Ovary (tissue), 9 donors: ENCODE data around the gene DCAF15. TPM values are rescaled to one million over a fixed set of nuclear protein-coding genes. Genes with fewer than 3 reads are reported as not detected.

Experiments
- DNase-seq, 5 donors: peaks; one replicate each; pipeline ENCODE4 v3.0.0-alpha.2; 2019 to 2020
- H3K27ac ChIP-seq, 2 donors: fragments of 200-600 bp; one replicate each; pipeline versions ENCODE4 v1.5.1 to v1.8.0; 2019 to 2022
- H3K27me3 ChIP-seq: fragments of 200-600 bp; one replicate; pipeline ENCODE4 v1.8.0; 2022
- H3K36me3 ChIP-seq: fragments of 200-600 bp; sonication (generic); one replicate; pipeline ENCODE4 v1.5.1; 2019
- H3K4me1 ChIP-seq: one replicate; pipeline ENCODE4 v1.8.1; 2013; ENCODE audit warnings: mild to moderate bottlenecking, moderate library complexity; ENCODE audit not compliant: insufficient read depth
- H3K4me3 ChIP-seq: fragments of 200-600 bp; sonication (generic); one replicate; pipeline ENCODE4 v1.5.1; 2017
- H3K9me3 ChIP-seq, 2 donors: fragments of 200-600 bp in 1 of 2; sonication (generic) in 1 of 2; one replicate each; pipeline versions ENCODE4 v1.5.1 to v1.8.1; 2013 to 2019; ENCODE audit warnings: mild to moderate bottlenecking in 1 of 2, moderate library complexity in 1 of 2
- CTCF ChIP-seq, 3 donors: fragments of 450-650 bp in 2 of 3; fragments of 200-600 bp in 1 of 3; IDR thresholded peaks; one replicate each; pipeline versions ENCODE4 v1.5.1 to v1.8.0; 2016 to 2022; ENCODE audit warnings: antibody characterized with exemption in 3 of 3, mild to moderate bottlenecking in 1 of 3
- EP300 ChIP-seq: sonication (generic); formaldehyde crosslinking; IDR thresholded peaks from one replicate; pipeline ENCODE4 v1.6.1; 2017; ENCODE audit warnings: antibody characterized with exemption
- POLR2A ChIP-seq: fragments of 450-650 bp; IDR thresholded peaks from one replicate; pipeline ENCODE4 v1.6.1; 2017; ENCODE audit warnings: antibody characterized with exemption, mild to moderate bottlenecking, moderate library complexity
- WGBS, 3 donors: extraction: QIAGEN DNeasy Blood & Tissue Kit in 1 of 3; methylation state at CpG; one replicate each; pipeline versions ENCODE4 v1.1.5 to v1.1.7; 2013 to 2017; 5-methylcytosine and 5-hydroxymethylcytosine counted together
- intact Hi-C, 4 donors: fragments of 100-400 bp; cut with DNase I; formaldehyde crosslinking; loops; one replicate each; pipeline versions ENCODE4 v1.11.0 to v1.15.1; 2022 to 2023
- polyA plus RNA-seq, 2 donors: library from polyadenylated mRNA; stranded (reverse); fragments of 200-250 nt in 1 of 2; fragments of 350-450 nt in 1 of 2; fragmentation: Illumina TruSeq in 1 of 2; extraction: RNeasy Lipid Tissue Mini Kit (QIAGEN cat#74804) in 1 of 2; gene quantifications; one replicate each; pipeline ENCODE4 v1.2.3, GENCODE V29; 2013 to 2014
- total RNA-seq, 7 donors: library from RNA; depleted of rRNA in 2 of 7; stranded (reverse); fragments of >200 nt in 2 of 7; fragmentation: NEBNext Ultra II Directional in 3 of 7; extraction: Animal tissue kit (Norgen Biotek cat#: 25700) in 3 of 7; gene quantifications; one replicate each; pipeline versions ENCODE4 v1.1.0 to v1.2.4, GENCODE V29; 2016 to 2023
- donor health status: DM: no; HTN: no; CAD: no; lungs with moderate emphysema.
- donor health status: DM: no; HTN: no; CAD: no.
- donor health status: Bipolar disorder and iron deficiency.
- donor health status: DM: yes; HTN: yes; CAD: no.
- donor health status: DM: no; HTN: no; CAD: no.
- donor health status: DM: yes; HTN: yes; CAD: no.

DCAF15 gene
- total and polyA plus RNA-seq, 9 donors, result 5.0 to 29.1 (median 23.4) TPM

GRCh38 chr19:13946414-13946813, 5.9 kb upstream of the DCAF15 start:
- Histone ChIP-seq H3K27me3 (no peaks in the 10 kb centered on the region), H3K9me3 (no peaks in the 10 kb centered on the region), H3K4me1 (no peaks in the 10 kb centered on the region), H3K4me3 (no peak overlapping the region), H3K27ac (no peak overlapping the region), H3K36me3 (no peaks in the 10 kb centered on the region)
- TF ChIP-seq POLR2A (no peak), EP300 (no peak)
- no peak for DNase-seq
- 81 to 87% (median 86%) methylated on average over 4 of the region's 4 CpGs for WGBS, 3 donors
- intact Hi-C loops, result no loop called here

GRCh38 chr19:13951043-13951442, 1.3 kb upstream of the DCAF15 start:
- Histone ChIP-seq H3K9me3 (no peaks in the 10 kb centered on the region), H3K4me3 (no peak overlapping the region), H3K4me1 (peaks cover 4% of the 10 kb centered on the region), H3K27ac (no peak overlapping the region), H3K27me3 (no peaks in the 10 kb centered on the region), H3K36me3 (no peaks in the 10 kb centered on the region)
- no peak for TF ChIP-seq CTCF (IDR thresholded peaks at IDR 0.05)
- no peak for TF ChIP-seq EP300
- no peak for TF ChIP-seq POLR2A
- 73 to 79% (median 74%) methylated on average over 2 of the region's 2 CpGs for WGBS, 3 donors
- intact Hi-C loops, result loop anchor here in 2 of 4 donors (5.0 kb wide), 2 partner anchors 56 to 954 kb away; partner anchors contain the start of genes NFIX (in 1 of the 2) and RFX1 (in 1 of the 2)
- no peak for DNase-seq

GRCh38 chr19:13951799-13952153, 533 bp upstream of the DCAF15 start:
- 9 to 11% (median 9%) methylated on average over 20 of the region's 20 CpGs for WGBS, 3 donors
- no peak overlapping the region for H3K27ac ChIP-seq

GRCh38 chr19:13952931-13953531, 722 bp downstream of the DCAF15 start:
- Histone ChIP-seq H3K4me3 (peak overlapping the region; percentile 90), H3K27me3 (no peaks in the 10 kb centered on the region), H3K9me3 (no peaks in the 10 kb centered on the region), H3K27ac (no peak overlapping the region), H3K36me3 (no peaks in the 10 kb centered on the region), H3K4me1 (peaks cover 4% of the 10 kb centered on the region)
- TF ChIP-seq POLR2A (no peak), EP300 (no peak), CTCF (IDR thresholded peaks at IDR 0.05) (no peak)
- intact Hi-C loops, result loop anchor here in 2 of 4 donors (5.0 kb wide), 2 partner anchors 54 to 956 kb away; partner anchors contain the start of genes NFIX (in 1 of the 2) and RFX1 (in 1 of the 2)
- 0 to 3% (median 3%) methylated on average over 10 to 13 of the region's 13 CpGs for WGBS, 3 donors
- DNase-seq, result peak in 2 of 5 donors; percentile 50 to 52

More at GRCh38 chr19:13951799-13952153, 533 bp upstream of the DCAF15 start:
- Histone ChIP-seq H3K36me3 (no peaks in the 10 kb centered on the region), H3K4me3 (peak overlapping the region; percentile 37), H3K9me3 (no peaks in the 10 kb centered on the region), H3K4me1 (peaks cover 4% of the 10 kb centered on the region), H3K27me3 (no peaks in the 10 kb centered on the region)
- no peak for DNase-seq
- intact Hi-C loops, result loop anchor here in 2 of 4 donors (5.0 kb wide), 2 partner anchors 56 to 954 kb away; partner anchors contain the start of genes NFIX (in 1 of the 2) and RFX1 (in 1 of the 2)
- no peak for TF ChIP-seq POLR2A
- no peak for TF ChIP-seq EP300
- no peak for TF ChIP-seq CTCF (IDR thresholded peaks at IDR 0.05)

DNA sequence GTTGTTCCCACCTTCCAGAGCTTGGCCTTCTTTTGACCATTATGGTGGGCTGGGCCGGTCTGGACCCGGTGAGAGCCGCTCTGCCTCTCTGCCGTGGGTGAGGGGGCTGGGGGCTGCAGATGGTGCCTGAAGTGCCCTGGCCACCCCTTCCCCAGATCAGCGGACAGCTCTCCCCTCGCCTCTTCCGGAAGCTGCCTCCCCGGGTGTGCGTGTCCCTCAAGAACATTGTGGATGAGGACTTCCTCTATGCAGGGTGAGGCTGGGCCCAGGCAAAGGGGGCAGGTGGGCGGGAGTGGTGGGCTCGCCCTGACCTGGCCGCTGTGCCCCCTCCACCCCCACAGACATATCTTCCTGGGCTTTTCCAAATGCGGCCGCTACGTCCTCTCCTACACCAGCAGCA, 1.9 kb downstream of the DCAF15 start:
- 86 to 95% (median 91%) methylated on average over 15 of the region's 15 CpGs for WGBS, 3 donors
- no peak for TF ChIP-seq EP300
- TF ChIP-seq POLR2A, result no peak
- TF ChIP-seq CTCF (IDR thresholded peaks at IDR 0.05), result no peak
- no peaks in the 10 kb centered on the region for H3K27me3 ChIP-seq
- H3K36me3 ChIP-seq, result no peaks in the 10 kb centered on the region
- H3K4me1 ChIP-seq, result peaks cover 4% of the 10 kb centered on the region
- intact Hi-C loops, result loop anchor here in 2 of 4 donors (5.0 kb wide), 2 partner anchors 53 to 957 kb away; partner anchors contain the start of genes NFIX (in 1 of the 2) and RFX1 (in 1 of the 2)
- H3K9me3 ChIP-seq, result no peaks in the 10 kb centered on the region
- H3K27ac ChIP-seq, result no peak overlapping the region
- DNase-seq, result no peak
- no peak overlapping the region for H3K4me3 ChIP-seq
